Stimulated activated naive CD4-positive, alpha-beta T cell (primary cell): ENCODE data around the gene PLIN5.

Source experiments
- DNase-seq, 6 experiments: peaks; one replicate each; lab custom pipeline; 2025; lab: John Stamatoyannopoulos, UW

The PLIN5 gene

GRCh38 chr19:4504891-4505569, 30.0 kb downstream of the PLIN5 start:
- no peak for DNase-seq

GRCh38 chr19:4504297-4504701, 30.7 kb downstream of the PLIN5 start:
- no peak for DNase-seq

- no peak for DNase-seq
Measured at GRCh38 chr19:4503825-4504170, 31.2 kb downstream of the PLIN5 start.

GRCh38 chr19:4503132-4503824, 31.7 kb downstream of the PLIN5 start:
- DNase-seq = no peak

GRCh38 chr19:4502282-4503131, 32.5 kb downstream of the PLIN5 start:
- no peak for DNase-seq

- no peak for DNase-seq
Measured at GRCh38 chr19:4501691-4502090, 33.3 kb downstream of the PLIN5 start.

GRCh38 chr19:4500841-4501591, 34.0 kb downstream of the PLIN5 start:
- DNase-seq = no peak

- no peak for DNase-seq
Measured at GRCh38 chr19:4499855-4500254, 35.2 kb downstream of the PLIN5 start.

GRCh38 chr19:4499318-4499717, 35.7 kb downstream of the PLIN5 start:
- DNase-seq = no peak

- no peak for DNase-seq
Measured at GRCh38 chr19:4498694-4499093, 36.3 kb downstream of the PLIN5 start.

- DNase-seq = no peak
Measured at GRCh38 chr19:4497770-4498389, 37.1 kb downstream of the PLIN5 start.

- DNase-seq = no peak
Measured at GRCh38 chr19:4496304-4496703, 38.7 kb downstream of the PLIN5 start.

- no peak for DNase-seq
Measured at GRCh38 chr19:4495471-4495870, 39.6 kb downstream of the PLIN5 start.

- no peak for DNase-seq
Measured at GRCh38 chr19:4494691-4495064, 40.3 kb downstream of the PLIN5 start.

- DNase-seq = no peak
Measured at GRCh38 chr19:4493929-4494690, 40.9 kb downstream of the PLIN5 start.

- no peak for DNase-seq
Measured at GRCh38 chr19:4493104-4493928, 41.7 kb downstream of the PLIN5 start.

- no peak for DNase-seq
Measured at GRCh38 chr19:4492337-4493103, 42.5 kb downstream of the PLIN5 start.

- no peak for DNase-seq
Measured at GRCh38 chr19:4491446-4491845, 43.6 kb downstream of the PLIN5 start.

- no peak for DNase-seq
Measured at GRCh38 chr19:4488496-4488895, 46.5 kb downstream of the PLIN5 start.
